HG02623 (cell line): ENCODE data around the gene ZFPL1.

Experiments used
- ATAC-seq: cut with Tn5 transposase; IDR thresholded peaks from one replicate; pipeline ENCODE4 v1.9.1; 2021; ENCODE audit warnings: moderate library complexity; ENCODE audit not compliant: unreplicated experiment

Gene ZFPL1

DNA sequence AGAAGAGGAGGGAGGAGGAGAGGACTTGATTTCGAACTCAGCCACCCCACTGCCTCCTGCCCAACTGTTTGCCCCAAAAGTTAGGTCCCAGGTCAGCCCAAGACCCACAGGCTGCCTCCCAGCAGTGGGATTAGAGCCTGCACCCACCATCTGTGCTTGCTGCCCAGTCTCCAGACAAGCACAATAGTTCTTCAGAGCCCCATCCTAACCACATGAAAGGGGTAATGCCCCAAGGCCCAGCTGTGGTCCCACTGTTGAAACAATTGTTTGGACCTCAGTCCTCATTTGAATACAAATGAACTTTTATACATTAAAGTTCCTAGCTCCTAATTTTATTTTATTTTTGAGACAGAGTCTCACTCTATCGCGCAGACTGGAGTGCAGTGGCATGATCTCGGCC, 6.6 kb downstream of the ZFPL1 start:
- no peak for ATAC-seq

- ATAC-seq = no peak
These were observed 11.4 kb downstream of the ZFPL1 start for GRCh38 chr11:65095427-65095826.

- ATAC-seq = peak; percentile 71
These were observed 12.2 kb downstream of the ZFPL1 start, which contains the start of gene VPS51 for GRCh38 chr11:65095974-65096806. VPS51 (plus strand) TSS chr11:65096214; CDS start chr11:65096251, 37 bp downstream.

- ATAC-seq = no peak
These were observed 12.9 kb downstream of the ZFPL1 start for GRCh38 chr11:65096926-65097325.

- ATAC-seq = no peak
These were observed 16.8 kb downstream of the ZFPL1 start for GRCh38 chr11:65100674-65101350.

DNA sequence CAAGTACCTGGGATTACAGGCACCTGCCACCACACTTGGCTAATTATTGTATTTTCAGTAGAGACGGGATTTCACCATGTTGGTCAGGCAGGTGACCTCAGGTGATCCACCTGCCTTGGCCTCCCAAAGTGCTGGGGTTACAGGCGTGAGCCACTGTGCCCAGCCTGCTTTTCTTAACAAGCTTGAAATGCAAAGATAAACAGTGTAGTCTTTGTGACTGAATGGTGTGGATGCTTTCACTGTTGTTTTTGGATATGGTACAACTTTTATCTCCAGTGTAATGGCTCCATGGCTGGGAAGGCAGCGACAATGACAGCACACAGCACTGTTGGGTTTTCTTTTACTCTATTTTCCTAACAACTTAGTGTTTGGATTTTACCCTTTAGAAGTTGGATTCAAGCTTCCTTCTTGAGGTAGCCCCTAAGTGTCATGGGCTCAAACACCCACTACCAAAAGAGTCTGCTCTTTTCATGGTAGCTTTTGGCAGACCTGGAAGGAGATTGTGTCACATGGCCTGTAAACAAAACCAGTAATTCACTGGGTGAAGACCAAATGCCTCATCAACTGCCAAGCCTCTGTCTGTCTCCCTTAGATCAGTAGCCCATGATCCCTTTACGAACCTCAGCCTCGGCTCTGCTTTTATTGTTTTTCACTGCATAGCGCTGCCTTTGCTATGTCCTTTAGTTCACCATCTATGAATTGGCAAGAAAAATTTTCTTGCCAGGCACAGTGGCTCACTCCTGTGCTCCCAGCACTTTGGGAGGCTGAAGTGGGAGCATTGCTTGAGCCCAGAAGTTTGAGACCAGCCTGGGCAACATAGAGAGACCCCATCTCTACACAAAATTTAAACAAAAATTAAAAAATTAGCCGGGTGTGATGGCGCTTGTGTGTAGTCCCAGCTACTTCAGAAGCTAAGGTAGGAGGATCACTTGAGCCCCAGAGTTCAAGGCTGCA, 18.4 kb downstream of the ZFPL1 start:
- no peak for ATAC-seq

GRCh38 chr11:65103476-65103875, 19.5 kb downstream of the ZFPL1 start:
- no peak for ATAC-seq

DNA sequence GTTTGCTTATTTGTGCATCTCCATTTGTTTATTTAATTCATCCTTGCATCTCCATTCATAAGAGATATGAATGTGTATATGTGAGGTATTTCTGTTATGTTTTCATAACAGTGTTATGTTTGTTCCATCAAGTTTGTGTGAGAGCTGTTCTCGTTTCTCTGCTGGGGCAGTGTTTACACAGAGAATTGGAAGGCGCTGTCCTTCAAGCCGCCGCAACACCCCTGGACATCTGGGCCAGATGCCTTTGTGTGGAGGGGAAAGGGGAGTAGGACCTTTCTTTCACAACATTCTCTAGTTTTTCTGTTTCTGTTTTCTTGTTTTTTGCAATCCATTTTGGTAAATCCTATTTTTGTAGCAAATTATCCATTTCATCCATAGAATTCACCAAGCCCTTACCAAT, 20.6 kb downstream of the ZFPL1 start:
- ATAC-seq = no peak

- no peak for ATAC-seq
These were observed 23.1 kb downstream of the ZFPL1 start for GRCh38 chr11:65107078-65107477.

- ATAC-seq = no peak
These were observed 23.9 kb downstream of the ZFPL1 start for GRCh38 chr11:65107751-65108468.

DNA sequence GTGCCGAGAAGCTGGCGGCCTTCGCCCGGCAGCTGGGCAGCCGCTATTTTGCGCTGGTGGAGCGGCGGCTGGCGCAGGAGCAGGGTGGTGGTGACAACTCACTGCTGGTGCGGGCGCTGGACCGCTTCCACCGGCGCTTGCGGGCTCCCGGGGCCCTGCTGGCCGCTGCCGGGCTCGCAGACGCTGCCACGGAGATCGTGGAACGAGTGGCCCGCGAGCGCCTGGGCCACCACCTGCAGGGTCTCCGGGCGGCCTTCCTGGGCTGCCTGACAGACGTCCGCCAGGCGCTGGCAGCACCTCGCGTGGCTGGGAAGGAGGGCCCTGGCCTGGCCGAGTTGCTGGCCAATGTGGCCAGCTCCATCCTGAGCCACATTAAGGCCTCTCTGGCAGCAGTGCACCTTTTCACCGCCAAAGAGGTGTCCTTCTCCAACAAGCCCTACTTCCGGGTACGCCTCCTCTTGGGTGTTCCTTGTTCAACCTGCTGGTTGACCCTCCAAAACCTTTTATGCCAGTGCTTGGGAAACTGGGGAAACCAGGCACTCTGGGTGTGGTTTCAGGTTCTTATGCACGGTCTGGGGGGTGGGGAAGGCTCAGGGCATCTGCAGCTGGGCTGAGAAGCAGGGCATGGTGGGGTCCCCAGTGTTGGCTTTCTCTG, 24.6 kb downstream of the ZFPL1 start:
- ATAC-seq = no peak

- no peak for ATAC-seq
These were observed 25.5 kb downstream of the ZFPL1 start for GRCh38 chr11:65109231-65110198.

DNA sequence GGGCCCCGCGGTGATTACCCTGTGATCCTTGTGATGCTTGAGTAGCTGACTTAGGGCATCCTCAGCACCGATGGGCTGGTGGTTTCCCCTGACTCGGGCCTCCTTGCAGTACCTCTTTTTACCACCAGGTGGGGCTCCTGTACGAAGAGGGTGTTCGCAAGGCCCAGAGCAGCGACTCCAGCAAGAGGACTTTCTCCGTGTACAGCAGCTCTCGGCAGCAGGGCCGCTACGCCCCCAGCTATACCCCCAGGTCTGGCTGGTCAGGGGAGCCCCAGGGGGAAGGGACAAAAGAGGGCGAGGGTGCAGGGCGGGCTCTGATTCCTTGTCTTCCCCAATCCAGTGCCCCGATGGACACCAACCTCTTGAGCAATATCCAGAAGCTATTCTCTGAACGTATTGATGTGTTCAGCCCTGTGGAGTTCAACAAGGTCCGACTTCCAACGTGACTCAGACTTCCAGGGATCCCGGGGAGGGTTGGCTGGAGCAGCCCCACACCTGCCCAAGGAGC, 26.4 kb downstream of the ZFPL1 start:
- no peak for ATAC-seq

DNA sequence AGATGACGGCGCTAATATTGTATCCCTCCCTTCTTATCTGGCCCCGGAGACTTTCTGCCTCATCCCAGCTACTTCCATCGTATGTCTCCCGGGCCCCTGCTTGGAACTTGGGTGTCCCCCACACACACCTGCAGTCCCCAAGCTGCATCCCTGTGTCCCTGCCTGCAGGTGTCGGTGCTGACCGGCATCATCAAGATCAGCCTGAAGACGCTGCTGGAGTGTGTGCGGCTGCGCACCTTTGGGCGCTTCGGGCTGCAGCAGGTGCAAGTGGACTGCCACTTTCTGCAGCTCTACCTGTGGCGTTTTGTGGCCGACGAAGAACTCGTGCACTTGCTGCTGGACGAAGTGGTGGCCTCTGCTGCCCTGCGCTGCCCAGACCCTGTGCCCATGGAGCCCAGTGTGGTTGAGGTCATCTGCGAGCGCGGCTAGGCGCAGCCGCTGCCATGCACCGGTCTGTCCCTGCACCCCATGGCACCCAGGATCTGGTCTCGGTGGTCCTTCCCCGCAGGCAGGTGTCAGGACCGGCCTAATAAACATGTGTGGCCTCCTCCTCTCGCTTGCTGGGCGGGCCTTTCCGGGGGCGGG, 27.2 kb downstream of the ZFPL1 start:
- ATAC-seq = no peak

- peak; percentile 70 for ATAC-seq
These were observed 27.9 kb downstream of the ZFPL1 start, which contains the start of gene TM7SF2 for GRCh38 chr11:65111744-65112545. TM7SF2 (plus strand) TSS chr11:65111872; CDS start chr11:65112016, 144 bp downstream.

DNA sequence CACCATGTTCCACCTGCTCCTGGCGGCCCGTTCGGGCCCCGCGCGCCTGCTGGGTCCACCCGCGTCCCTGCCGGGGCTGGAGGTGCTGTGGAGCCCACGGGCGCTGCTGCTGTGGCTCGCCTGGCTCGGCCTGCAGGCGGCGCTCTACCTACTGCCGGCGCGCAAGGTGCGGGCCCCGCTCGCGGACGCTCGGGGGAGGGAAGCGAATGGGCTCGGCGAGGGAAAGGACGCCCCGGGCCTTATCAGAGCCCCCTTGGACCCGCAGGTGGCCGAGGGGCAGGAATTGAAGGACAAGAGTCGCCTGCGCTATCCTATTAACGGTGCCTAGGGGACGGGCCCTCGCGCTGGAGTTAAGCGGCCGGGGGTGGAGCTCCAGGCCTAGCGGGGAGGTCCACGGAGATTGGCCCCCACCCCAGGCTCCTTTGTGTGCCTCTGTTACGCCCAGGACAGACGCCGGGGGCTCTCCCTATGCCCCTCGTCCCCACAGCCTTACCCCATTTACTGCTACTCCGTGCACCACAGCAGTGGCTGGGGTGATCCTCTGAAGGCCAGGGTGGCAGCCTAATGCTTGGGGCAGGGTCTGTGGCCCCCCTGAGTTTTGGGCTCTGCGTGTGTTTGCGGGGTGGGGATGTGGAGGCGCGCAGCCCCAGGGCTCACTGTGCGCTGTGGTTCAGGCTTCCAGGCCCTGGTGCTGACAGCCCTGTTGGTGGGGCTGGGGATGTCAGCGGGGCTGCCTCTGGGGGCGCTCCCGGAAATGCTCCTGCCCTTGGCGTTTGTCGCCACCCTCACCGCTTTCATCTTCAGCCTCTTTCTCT, 28.7 kb downstream of the ZFPL1 start:
- ATAC-seq = peak; percentile 29
